Keratinocyte (primary cell): ENCODE data around the gene STMN3.

ENCODE experiments used
- EZH2 ChIP-seq: IDR thresholded peaks from one replicate; pipeline ENCODE4 v1.6.1; 2012; ENCODE audit warnings: inconsistent platforms, mild to moderate bottlenecking, low read length, moderate library complexity
- TF ChIP-seq, protein P1 (sequence below), 3 experiments: IDR thresholded peaks in 1 of 3; conservative IDR thresholded peaks in 1 of 3; optimal IDR thresholded peaks in 1 of 3; 2 replicates in 2 of 3; 3 replicates in 1 of 3; pipeline versions ENCODE3 to v1.5.1; 2011; ENCODE audit warnings: low read length in 3 of 3, mild to moderate bottlenecking in 3 of 3, moderate library complexity in 2 of 3, control low read depth in 1 of 3, inconsistent platforms in 1 of 3; ENCODE audit not compliant: insufficient read depth in 2 of 3; ENCODE audit errors: extremely low read depth in 1 of 3

DNA sequence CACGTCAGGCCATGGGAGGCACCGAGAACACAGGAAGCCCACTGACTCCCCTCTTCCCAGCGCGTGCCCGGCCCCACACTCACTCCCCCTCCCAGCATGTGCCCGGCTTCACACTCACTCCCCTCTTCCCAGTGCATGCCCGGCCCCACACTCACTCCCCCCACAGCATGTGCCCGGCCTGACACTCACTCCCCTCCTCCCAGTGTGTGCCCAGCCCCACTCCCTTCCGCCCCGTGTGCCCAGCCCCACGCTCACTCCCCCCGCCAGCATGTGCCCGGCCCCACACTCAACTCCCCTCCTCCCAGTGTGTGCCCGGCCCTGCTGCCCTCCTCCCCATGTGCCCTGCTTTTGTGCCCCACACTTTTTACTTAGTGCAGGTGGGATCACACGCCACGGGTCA lies 14.6 kb upstream of the STMN3 start:
- TF ChIP-seq, protein P1, sequence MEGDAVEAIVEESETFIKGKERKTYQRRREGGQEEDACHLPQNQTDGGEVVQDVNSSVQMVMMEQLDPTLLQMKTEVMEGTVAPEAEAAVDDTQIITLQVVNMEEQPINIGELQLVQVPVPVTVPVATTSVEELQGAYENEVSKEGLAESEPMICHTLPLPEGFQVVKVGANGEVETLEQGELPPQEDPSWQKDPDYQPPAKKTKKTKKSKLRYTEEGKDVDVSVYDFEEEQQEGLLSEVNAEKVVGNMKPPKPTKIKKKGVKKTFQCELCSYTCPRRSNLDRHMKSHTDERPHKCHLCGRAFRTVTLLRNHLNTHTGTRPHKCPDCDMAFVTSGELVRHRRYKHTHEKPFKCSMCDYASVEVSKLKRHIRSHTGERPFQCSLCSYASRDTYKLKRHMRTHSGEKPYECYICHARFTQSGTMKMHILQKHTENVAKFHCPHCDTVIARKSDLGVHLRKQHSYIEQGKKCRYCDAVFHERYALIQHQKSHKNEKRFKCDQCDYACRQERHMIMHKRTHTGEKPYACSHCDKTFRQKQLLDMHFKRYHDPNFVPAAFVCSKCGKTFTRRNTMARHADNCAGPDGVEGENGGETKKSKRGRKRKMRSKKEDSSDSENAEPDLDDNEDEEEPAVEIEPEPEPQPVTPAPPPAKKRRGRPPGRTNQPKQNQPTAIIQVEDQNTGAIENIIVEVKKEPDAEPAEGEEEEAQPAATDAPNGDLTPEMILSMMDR (optimal IDR thresholded peaks at IDR 0.05 in 1 of 3, IDR thresholded peaks at IDR 0.05 in 1 of 3, conservative IDR thresholded peaks at IDR 0.05 in 1 of 3; ENCODE audit: extremely low read depth in 1 of 3, insufficient read depth in 2 of 3, low read length in 3 of 3), result no peak
- TF ChIP-seq EZH2, result no peak
